IMR-90 (cell line): Measurements from ENCODE around the gene MOB1A. TPM values are rescaled to one million over a fixed set of nuclear protein-coding genes. Genes with fewer than 3 reads are reported as not detected.
A peak's percentile ranks its signal among the peaks of the same experiment; 100 is the strongest.

Experiments
- BHLHE40 ChIP-seq: fragments of 150-350 bp; IDR thresholded peaks from 2 replicates; pipeline ENCODE4 v1.6.1; 2016; ENCODE audit warnings: mild to moderate bottlenecking, low read depth, low read length
- MAFK ChIP-seq: IDR thresholded peaks from 2 replicates; pipeline ENCODE4 v1.6.1; 2012; ENCODE audit warnings: low read depth, low read length, improper control_type of control experiment
- polyA plus RNA-seq, 3 experiments: library from polyadenylated mRNA; depleted of rRNA; stranded (reverse); fragments of >200 nt; gene quantifications; 2 replicates each; pipeline ENCODE4 v1.2.3, GENCODE V29; 2012; ENCODE audit warnings: low replicate concordance in 1 of 3
- total RNA-seq: library from RNA; depleted of rRNA; stranded (reverse); fragments of >200 nt; gene quantifications from 2 replicates; pipeline ENCODE4 v1.2.3, GENCODE V29; 2012
- TF ChIP-seq, protein P1 (sequence below): conservative IDR thresholded peaks from 2 replicates; pipeline ENCODE4 v1.5.1; 2012; ENCODE audit warnings: mild to moderate bottlenecking, low read depth, low read length, improper control_type of control experiment

The MOB1A gene
- total and polyA plus RNA-seq, 2 of the 4 experiments (the other 2 are of a cell fraction), result 21.0 to 60.8 TPM

DNA sequence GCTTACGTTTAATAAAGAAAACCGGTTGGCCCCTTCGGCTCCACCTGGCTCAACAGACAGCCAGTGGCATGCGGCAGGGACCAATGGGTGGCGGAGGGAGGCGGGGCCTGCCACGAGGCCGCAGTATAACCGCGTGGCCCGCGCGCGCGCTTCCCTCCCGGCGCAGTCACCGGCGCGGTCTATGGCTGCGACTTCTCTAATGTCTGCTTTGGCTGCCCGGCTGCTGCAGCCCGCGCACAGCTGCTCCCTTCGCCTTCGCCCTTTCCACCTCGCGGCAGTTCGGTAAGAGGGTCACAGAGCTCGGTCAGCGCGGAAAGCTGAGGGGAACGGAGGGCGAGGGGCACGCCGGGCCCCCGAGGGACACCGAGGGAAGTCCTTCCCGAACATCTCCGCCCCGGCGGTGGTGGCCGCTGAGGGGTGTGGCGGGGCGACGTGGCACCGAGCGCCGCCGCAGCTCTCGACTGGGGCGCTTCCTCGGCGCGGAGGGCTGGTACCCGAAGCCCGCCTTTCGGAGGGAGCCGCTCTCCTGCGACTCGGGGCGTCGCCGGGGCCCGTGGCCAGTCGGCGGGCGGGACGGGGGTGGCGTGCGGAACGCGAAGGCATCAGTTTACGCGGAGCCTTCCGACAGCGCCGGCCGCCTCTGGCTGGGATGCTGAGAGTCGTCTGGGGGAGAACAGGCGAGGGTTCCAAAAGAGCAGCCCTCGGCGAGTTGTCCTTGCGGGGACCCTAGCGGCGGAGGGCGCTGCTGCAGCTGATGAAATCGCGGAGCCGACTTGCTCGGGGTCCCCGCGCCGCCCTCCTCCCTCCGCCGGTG is 20.0 kb upstream of the MOB1A start, which contains the start of gene MTHFD2 (continued):
- TF ChIP-seq, protein P1, sequence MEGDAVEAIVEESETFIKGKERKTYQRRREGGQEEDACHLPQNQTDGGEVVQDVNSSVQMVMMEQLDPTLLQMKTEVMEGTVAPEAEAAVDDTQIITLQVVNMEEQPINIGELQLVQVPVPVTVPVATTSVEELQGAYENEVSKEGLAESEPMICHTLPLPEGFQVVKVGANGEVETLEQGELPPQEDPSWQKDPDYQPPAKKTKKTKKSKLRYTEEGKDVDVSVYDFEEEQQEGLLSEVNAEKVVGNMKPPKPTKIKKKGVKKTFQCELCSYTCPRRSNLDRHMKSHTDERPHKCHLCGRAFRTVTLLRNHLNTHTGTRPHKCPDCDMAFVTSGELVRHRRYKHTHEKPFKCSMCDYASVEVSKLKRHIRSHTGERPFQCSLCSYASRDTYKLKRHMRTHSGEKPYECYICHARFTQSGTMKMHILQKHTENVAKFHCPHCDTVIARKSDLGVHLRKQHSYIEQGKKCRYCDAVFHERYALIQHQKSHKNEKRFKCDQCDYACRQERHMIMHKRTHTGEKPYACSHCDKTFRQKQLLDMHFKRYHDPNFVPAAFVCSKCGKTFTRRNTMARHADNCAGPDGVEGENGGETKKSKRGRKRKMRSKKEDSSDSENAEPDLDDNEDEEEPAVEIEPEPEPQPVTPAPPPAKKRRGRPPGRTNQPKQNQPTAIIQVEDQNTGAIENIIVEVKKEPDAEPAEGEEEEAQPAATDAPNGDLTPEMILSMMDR, result peak; percentile 77
- TF ChIP-seq MAFK, result no peak
- no peak for TF ChIP-seq BHLHE40
